NCI-H2107 treated with DMSO at 0.1 percent for 48 hours (cell line): ENCODE results near the gene C20orf202.
"Not testable (repeated sequence)": the region's sequence is repeated elsewhere in the genome, so short reads cannot be mapped to it uniquely, and the experiment has no call there.

Experiments
- DNase-seq: peaks from one replicate; lab custom pipeline; 2025; ENCODE audit not compliant: unreplicated experiment; lab: John Stamatoyannopoulos, UW

Gene C20orf202

DNA sequence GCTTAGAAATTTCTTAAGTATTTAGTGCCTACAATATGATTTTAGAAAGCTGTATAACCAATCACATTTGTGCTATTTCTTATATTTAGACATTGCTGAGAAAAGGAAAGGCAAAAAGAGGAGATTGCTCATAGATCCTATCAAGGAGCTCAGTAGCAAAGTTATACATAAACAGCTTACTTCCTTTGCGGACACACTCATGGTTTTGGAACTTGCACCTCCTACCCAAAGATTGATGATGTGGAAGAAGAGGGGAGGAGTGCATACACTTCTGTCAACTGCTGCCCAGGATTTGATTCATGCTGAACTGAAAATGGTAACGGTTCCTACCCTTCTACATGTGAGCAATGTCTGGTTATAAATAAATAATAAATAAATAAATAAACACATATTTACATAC is 39.3 kb downstream of the C20orf202 start:
- no peak for DNase-seq

- no peak for DNase-seq
Measured at GRCh38 chr20:1245578-1245977, 42.3 kb downstream of the C20orf202 start.

- DNase-seq: no peak
Measured at GRCh38 chr20:1247689-1248088, 44.4 kb downstream of the C20orf202 start.

- DNase-seq: not testable (repeated sequence)
Measured at GRCh38 chr20:1250282-1250681, 47.0 kb downstream of the C20orf202 start.

GRCh38 chr20:1252416-1252815 is 49.2 kb downstream of the C20orf202 start:
- DNase-seq: no peak

- no peak for DNase-seq
Measured at GRCh38 chr20:1254254-1254653, 51.0 kb downstream of the C20orf202 start.

GRCh38 chr20:1255675-1256074 is 52.4 kb downstream of the C20orf202 start:
- DNase-seq: no peak
